Testis (tissue), 2 donors: Measurements from ENCODE around the gene CHST8.

Source experiments
- CTCF ChIP-seq, 3 experiments: fragments of 450-650 bp in 2 of 3; fragments of 200-600 bp in 1 of 3; sonication (generic) in 1 of 3; IDR thresholded peaks; one replicate each; pipeline ENCODE4 v1.5.1; 2016 to 2019; ENCODE audit warnings: antibody characterized with exemption in 3 of 3, mild to moderate bottlenecking in 2 of 3, moderate library complexity in 1 of 3
- POLR2A ChIP-seq: fragments of 450-650 bp; IDR thresholded peaks from one replicate; pipeline ENCODE4 v1.6.1; 2017; ENCODE audit warnings: antibody characterized with exemption, mild to moderate bottlenecking, moderate library complexity

DNA sequence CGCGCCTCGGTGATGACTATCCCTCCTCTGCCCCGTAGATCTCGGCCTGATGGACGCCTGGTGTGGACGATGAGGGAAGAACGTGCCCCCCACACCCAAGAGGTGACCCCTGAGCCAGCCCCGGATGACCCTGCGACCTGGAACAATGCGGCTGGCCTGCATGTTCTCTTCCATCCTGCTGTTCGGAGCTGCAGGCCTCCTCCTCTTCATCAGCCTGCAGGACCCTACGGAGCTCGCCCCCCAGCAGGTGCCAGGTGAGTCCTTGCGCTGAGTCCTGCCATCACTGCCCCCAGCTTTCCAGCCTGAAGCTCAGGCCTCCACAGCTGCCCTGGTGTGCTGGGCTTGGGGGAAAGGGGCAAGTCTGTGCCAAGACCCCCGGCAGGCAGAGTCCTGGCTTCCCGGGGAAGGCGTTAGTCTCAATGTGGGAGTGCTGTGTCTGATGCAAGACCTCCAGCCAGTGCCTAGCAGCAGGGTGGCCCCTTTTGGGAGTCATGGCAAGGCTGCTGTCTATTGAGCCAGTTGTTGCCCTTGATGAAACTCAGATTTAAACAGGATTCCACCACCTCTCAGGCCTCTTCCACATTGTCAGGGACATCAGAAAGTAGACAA lies 67.5 kb downstream of the CHST8 start:
- TF ChIP-seq CTCF (IDR thresholded peaks at IDR 0.05) (no peak), POLR2A (no peak)
